ENCODE results near the gene CHMP4B.

GRCh38 chr20:33772439-33772838, 38.7 kb upstream of the CHMP4B start:
- no peak for TF ChIP-seq CTCF (IDR thresholded peaks at IDR 0.05)
- no peak for TF ChIP-seq POLR2A (IDR thresholded peaks at IDR 0.05)
